ENCODE measurements around the gene GMDS. TPM values are rescaled to one million over a fixed set of nuclear protein-coding genes. Genes with fewer than 3 reads are reported as not detected.

GMDS gene
- total RNA-seq, 4 donors from 2014 or later = 3.4 to 7.2 (median 4.6) TPM

GRCh38 chr6:1587977-1588376, 657.4 kb downstream of the GMDS start:
- H3K4me1 ChIP-seq = no peaks in the 10 kb centered on the region
- DNase-seq = no peak
- no peaks in the 10 kb centered on the region for H3K36me3 ChIP-seq
- no peak overlapping the region for H3K4me3 ChIP-seq
- no peaks in the 10 kb centered on the region for H3K9me3 ChIP-seq
- peaks cover 0 to 5% (median 3%) of the 10 kb centered on the region in 3 donors for H3K27me3 ChIP-seq
- no peak overlapping the region for H3K27ac ChIP-seq
- ATAC-seq = no peak
- intact Hi-C loops (cut with DNase I; ENCODE audit: low total_unique reads) (no loop called here), in situ Hi-C loops (cut with MboI; ENCODE audit: low sequenced_read_pairs in 4 of 4) (loop anchor here in 2 of 4 donors (10.0 to 25.0 kb wide), 3 partner anchors 599 to 1149 kb away; no protein-coding TSS in a partner anchor)
- TF ChIP-seq POLR2A (IDR thresholded peaks at IDR 0.05) = no peak

GRCh38 chr6:1587546-1587945, 657.9 kb downstream of the GMDS start:
- H3K27me3 ChIP-seq = peaks cover 0 to 3% (median 0%) of the 10 kb centered on the region in 3 donors
- intact Hi-C loops (cut with DNase I; ENCODE audit: low total_unique reads) (no loop called here), in situ Hi-C loops (cut with MboI; ENCODE audit: low sequenced_read_pairs in 4 of 4) (loop anchor here in 2 of 4 donors (10.0 to 25.0 kb wide), 3 partner anchors 600 to 1150 kb away; no protein-coding TSS in a partner anchor)
- H3K9me3 ChIP-seq = no peaks in the 10 kb centered on the region
- TF ChIP-seq CTCF (IDR thresholded peaks at IDR 0.05 in 4 of 5, conservative IDR thresholded peaks at IDR 0.05 in 1 of 5) (no peak), POLR2A (IDR thresholded peaks at IDR 0.05) (no peak)
- no peaks in the 10 kb centered on the region for H3K4me1 ChIP-seq
- H3K27ac ChIP-seq = no peak overlapping the region
- no peaks in the 10 kb centered on the region for H3K36me3 ChIP-seq
- no peak for ATAC-seq
- H3K4me3 ChIP-seq = no peak overlapping the region
- DNase-seq = no peak

GRCh38 chr6:1586861-1587450, 658.4 kb downstream of the GMDS start:
- H3K27me3 ChIP-seq = peaks cover 0 to 3% (median 0%) of the 10 kb centered on the region in 3 donors
- no peaks in the 10 kb centered on the region for H3K36me3 ChIP-seq
- H3K9me3 ChIP-seq = no peaks in the 10 kb centered on the region
- H3K27ac ChIP-seq = no peak overlapping the region
- H3K4me3 ChIP-seq = no peak overlapping the region
- DNase-seq (no peak), ATAC-seq (no peak)
- intact Hi-C loops (cut with DNase I; ENCODE audit: low total_unique reads) (no loop called here), in situ Hi-C loops (cut with MboI; ENCODE audit: low sequenced_read_pairs in 4 of 4) (loop anchor here in 2 of 4 donors (10.0 to 25.0 kb wide), 3 partner anchors 600 to 1150 kb away; no protein-coding TSS in a partner anchor)
- H3K4me1 ChIP-seq = no peaks in the 10 kb centered on the region
- no peak for TF ChIP-seq POLR2A (IDR thresholded peaks at IDR 0.05)
- TF ChIP-seq CTCF (IDR thresholded peaks at IDR 0.05 in 4 of 5, conservative IDR thresholded peaks at IDR 0.05 in 1 of 5) = no peak

GRCh38 chr6:1586256-1586655, 659.1 kb downstream of the GMDS start:
- TF ChIP-seq POLR2A (IDR thresholded peaks at IDR 0.05) (no peak), CTCF (IDR thresholded peaks at IDR 0.05 in 4 of 5, conservative IDR thresholded peaks at IDR 0.05 in 1 of 5) (no peak)
- no peaks in the 10 kb centered on the region for H3K4me1 ChIP-seq
- peaks cover 0 to 3% (median 0%) of the 10 kb centered on the region in 3 donors for H3K27me3 ChIP-seq
- H3K9me3 ChIP-seq = no peaks in the 10 kb centered on the region
- H3K27ac ChIP-seq = no peak overlapping the region
- intact Hi-C loops (cut with DNase I; ENCODE audit: low total_unique reads) = no loop called here
- in situ Hi-C loops (cut with MboI; ENCODE audit: low sequenced_read_pairs in 4 of 4) = loop anchor here in 2 of 4 donors (10.0 to 25.0 kb wide), 3 partner anchors 601 to 1151 kb away; no protein-coding TSS in a partner anchor
- DNase-seq (no peak), ATAC-seq (no peak)
- H3K4me3 ChIP-seq = no peak overlapping the region
- no peaks in the 10 kb centered on the region for H3K36me3 ChIP-seq

GRCh38 chr6:1585669-1586049, 659.7 kb downstream of the GMDS start:
- Histone ChIP-seq H3K27ac (no peak overlapping the region), H3K9me3 (no peaks in the 10 kb centered on the region), H3K27me3 (peaks cover 0 to 3% (median 0%) of the 10 kb centered on the region in 3 donors), H3K4me3 (no peak overlapping the region), H3K36me3 (no peaks in the 10 kb centered on the region), H3K4me1 (no peaks in the 10 kb centered on the region)
- in situ Hi-C loops (cut with MboI; ENCODE audit: low sequenced_read_pairs in 4 of 4) = loop anchor here in 2 of 4 donors (10.0 to 25.0 kb wide), 3 partner anchors 602 to 1152 kb away; no protein-coding TSS in a partner anchor
- no peak for TF ChIP-seq CTCF (IDR thresholded peaks at IDR 0.05 in 4 of 5, conservative IDR thresholded peaks at IDR 0.05 in 1 of 5)
- TF ChIP-seq POLR2A (IDR thresholded peaks at IDR 0.05) = no peak
- no peak for ATAC-seq
- intact Hi-C loops (cut with DNase I; ENCODE audit: low total_unique reads) = no loop called here
- DNase-seq = no peak

All from gastrocnemius medialis (tissue), 4 donors.